Stimulated activated CD4-positive, alpha-beta T cell treated with anti-CD3 and anti-CD28 coated beads, Interleukin-2, amount 100 ng/mL, for 48 hours (primary cell): ENCODE data around the gene RNF212.
"Not testable (repeated sequence)": the region's sequence is repeated elsewhere in the genome, so short reads cannot be mapped to it uniquely, and the experiment has no call there.

Experiments used
- DNase-seq, 2 donors: peaks; one replicate each; pipeline ENCODE4 v3.0.0-alpha.2; 2020

The RNF212 gene

GRCh38 chr4:1046581-1047011 is 66.8 kb downstream of the RNF212 start:
- not testable (repeated sequence) for DNase-seq

GRCh38 chr4:1045595-1046201 is 67.7 kb downstream of the RNF212 start:
- DNase-seq = no peak

- no peak for DNase-seq
These were observed 68.2 kb downstream of the RNF212 start for GRCh38 chr4:1045193-1045594.

GRCh38 chr4:1044469-1045192 is 68.7 kb downstream of the RNF212 start:
- DNase-seq = no peak

- DNase-seq = peak in 1 of 2 donors; percentile 25
These were observed 69.5 kb downstream of the RNF212 start for GRCh38 chr4:1043651-1044468.

GRCh38 chr4:1043162-1043561 is 70.2 kb downstream of the RNF212 start:
- no peak for DNase-seq

- DNase-seq = no peak
These were observed 70.9 kb downstream of the RNF212 start for GRCh38 chr4:1042352-1043055.

GRCh38 chr4:1041936-1042330 is 71.4 kb downstream of the RNF212 start:
- DNase-seq = no peak

GRCh38 chr4:1041147-1041935 is 72.0 kb downstream of the RNF212 start:
- no peak for DNase-seq

- no peak for DNase-seq
These were observed 72.8 kb downstream of the RNF212 start for GRCh38 chr4:1040344-1041146.

- no peak for DNase-seq
These were observed 73.6 kb downstream of the RNF212 start for GRCh38 chr4:1039493-1040343.

GRCh38 chr4:1038948-1039492 is 74.3 kb downstream of the RNF212 start:
- no peak for DNase-seq

- DNase-seq = no peak
These were observed 76.2 kb downstream of the RNF212 start for GRCh38 chr4:1036976-1037810.

GRCh38 chr4:1036095-1036494 is 77.3 kb downstream of the RNF212 start:
- DNase-seq = no peak

GRCh38 chr4:1035510-1035909 is 77.9 kb downstream of the RNF212 start:
- DNase-seq = no peak

- no peak for DNase-seq
These were observed 79.4 kb downstream of the RNF212 start for GRCh38 chr4:1033840-1034551.

GRCh38 chr4:1032861-1033260 is 80.5 kb downstream of the RNF212 start:
- DNase-seq = no peak
